Measurements from ENCODE around the gene METTL23.

Gene METTL23, protein sequence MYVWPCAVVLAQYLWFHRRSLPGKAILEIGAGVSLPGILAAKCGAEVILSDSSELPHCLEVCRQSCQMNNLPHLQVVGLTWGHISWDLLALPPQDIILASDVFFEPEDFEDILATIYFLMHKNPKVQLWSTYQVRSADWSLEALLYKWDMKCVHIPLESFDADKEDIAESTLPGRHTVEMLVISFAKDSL

DNA sequence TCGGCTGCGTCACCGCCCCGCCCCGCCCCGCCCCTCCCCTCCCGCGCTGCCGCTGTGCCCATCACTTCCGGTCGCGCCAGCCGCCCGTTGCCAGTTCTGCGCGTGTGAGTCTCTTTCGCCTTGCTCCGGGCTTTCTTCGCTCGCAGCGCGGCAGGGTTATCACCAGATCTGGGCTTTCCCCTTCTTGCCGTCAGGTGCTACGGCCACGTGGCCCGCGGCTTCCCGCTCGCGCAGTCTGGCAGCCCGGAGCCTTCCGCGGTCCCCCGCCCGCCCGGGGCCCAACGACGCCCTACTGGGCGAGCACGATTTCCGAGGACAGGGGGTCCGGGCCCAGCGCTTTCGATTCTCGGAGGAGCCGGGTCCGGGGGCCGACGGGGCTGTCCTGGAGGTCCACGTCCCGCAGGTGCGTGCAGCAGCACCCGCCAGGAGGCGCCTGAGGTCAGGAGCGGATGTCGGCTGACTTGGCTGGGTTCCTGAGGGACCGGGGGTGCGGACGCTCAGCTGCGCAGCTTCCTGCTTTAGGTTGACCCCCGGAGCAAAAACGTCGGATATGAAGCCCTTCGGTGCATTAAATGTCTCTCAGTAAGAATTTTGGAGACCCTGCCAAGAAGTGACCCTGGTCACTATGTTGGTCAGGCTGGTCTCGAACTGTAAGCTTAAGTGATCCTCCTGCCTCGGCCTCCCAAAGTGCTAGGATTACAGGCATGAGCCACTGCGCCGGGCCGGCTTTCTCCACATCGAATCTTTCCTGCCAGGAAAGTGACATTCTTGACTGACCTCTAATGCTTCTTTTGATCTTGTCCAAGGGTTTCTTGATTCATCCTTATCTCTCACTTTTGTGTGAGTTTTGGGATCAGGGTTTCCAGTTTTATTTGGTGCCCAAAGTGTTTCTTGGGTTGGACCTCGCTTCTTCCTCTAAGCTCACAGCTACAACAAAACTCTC is at the start of gene METTL23:
Gene METTL23, plus strand, starts transcription at position 64 of the 943 bp plus-strand sequence. CDS start 2,872 bp downstream, outside the sequence.
- peak; percentile 86 for DNase-seq

- DNase-seq = no peak
These were observed 49.2 kb upstream of the METTL23 start for GRCh38 chr17:76677406-76677805.

DNA sequence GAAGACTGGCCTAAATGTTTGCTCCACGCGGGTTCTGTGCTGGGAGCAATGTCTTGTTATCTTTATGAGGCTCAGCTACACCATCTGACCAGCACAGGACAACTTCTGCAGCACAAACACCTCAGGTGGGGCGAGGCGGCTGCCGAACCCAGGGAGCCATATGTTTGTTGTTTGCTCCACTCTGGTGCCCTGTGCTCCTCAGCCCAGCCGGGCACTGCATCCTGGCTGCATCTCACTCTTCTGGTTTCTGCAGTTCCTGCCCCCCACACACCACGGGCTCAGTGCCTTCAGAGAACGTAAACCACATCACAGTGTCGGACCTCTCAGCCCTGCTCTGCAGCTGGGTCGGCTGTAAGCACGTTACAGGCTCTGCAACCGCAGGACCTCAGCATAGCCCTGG is 48.3 kb upstream of the METTL23 start:
- DNase-seq = peak; percentile 65

GRCh38 chr17:76679239-76679638 is 47.4 kb upstream of the METTL23 start:
- no peak for DNase-seq

GRCh38 chr17:76681222-76682137 is 45.2 kb upstream of the METTL23 start:
- peak; percentile 85 for DNase-seq

DNA sequence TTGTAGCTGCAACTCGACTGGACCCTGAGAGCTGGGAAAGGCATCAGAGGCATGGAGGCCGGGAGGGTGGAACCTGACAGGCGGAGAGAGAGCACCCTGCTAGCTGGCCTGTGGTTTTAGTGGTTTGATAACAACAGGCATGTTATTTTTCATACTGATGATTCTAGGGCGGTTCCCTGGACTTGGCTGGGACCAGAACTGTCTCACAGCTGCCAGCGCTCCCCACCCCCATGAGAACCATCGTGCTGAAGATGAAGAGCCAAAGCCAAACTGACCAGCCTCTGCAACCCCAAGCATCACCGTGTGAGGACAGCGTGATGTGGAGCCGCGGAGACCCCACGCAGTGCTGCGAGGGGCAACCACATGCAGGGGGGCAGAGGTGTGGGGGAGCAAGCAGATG is 44.3 kb upstream of the METTL23 start:
- DNase-seq = no peak

DNA sequence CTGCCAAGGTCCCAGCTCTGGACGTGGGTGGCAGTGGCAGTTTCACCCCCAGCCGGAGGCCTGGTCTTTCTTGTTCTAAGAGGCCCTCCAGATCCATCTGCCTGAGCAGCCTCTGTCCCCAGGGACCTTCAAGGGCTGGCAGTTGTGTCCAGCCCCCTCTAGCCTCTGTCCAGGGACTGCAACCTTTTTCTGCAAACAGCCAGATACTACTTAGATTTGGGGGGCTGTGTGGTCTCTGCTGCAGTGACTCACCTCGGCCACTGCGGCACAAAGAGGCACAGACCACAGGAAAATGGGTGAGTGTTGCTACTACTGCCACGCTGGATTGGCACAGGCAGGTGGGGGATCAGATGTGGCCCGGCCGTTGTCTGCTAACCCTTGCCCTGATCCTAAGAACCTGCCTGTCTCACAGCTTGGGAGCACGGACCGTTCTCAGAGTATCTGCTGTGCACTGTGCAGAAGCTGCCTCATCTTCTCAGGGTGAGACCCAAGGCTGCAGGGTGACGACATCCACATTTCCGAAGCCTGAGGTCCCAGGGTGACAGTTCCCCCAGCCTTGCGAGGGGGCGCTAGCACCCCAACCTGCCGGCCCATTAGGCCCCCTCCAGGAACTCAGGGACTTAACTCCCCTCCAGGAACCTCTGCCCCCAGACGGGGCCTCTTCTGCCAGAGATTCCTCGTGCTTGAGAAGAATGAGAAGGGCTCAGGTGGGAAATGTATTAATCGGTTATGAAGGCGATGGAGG is 43.5 kb upstream of the METTL23 start:
- no peak for DNase-seq

GRCh38 chr17:76683921-76684745 is 42.5 kb upstream of the METTL23 start:
- DNase-seq = no peak

DNA sequence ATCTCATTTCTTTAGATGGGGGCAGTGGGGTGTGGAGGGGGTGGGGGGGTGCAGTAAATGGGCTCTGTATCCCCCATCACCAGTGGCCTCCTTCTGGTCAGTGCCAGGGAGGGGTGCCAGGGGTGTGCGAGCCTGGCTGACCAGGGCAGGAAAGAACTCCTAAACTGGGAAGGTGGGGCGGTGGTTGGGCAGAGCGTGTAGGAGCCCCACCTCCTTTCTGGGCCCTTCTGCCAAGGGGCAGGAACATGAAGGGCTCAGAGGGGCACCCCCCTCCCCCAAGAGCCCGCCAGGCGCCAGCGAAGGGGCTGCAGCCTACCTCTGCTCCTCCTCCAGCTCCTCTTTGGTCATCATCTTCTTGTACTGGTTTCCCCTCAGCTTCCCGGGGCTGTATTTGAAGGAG is 41.9 kb upstream of the METTL23 start:
- no peak for DNase-seq

GRCh38 chr17:76685366-76685765 is 41.3 kb upstream of the METTL23 start:
- DNase-seq = no peak

- no peak for DNase-seq
These were observed 40.8 kb upstream of the METTL23 start for GRCh38 chr17:76685846-76686245.

GRCh38 chr17:76686538-76687297 is 39.9 kb upstream of the METTL23 start:
- DNase-seq = no peak

DNA sequence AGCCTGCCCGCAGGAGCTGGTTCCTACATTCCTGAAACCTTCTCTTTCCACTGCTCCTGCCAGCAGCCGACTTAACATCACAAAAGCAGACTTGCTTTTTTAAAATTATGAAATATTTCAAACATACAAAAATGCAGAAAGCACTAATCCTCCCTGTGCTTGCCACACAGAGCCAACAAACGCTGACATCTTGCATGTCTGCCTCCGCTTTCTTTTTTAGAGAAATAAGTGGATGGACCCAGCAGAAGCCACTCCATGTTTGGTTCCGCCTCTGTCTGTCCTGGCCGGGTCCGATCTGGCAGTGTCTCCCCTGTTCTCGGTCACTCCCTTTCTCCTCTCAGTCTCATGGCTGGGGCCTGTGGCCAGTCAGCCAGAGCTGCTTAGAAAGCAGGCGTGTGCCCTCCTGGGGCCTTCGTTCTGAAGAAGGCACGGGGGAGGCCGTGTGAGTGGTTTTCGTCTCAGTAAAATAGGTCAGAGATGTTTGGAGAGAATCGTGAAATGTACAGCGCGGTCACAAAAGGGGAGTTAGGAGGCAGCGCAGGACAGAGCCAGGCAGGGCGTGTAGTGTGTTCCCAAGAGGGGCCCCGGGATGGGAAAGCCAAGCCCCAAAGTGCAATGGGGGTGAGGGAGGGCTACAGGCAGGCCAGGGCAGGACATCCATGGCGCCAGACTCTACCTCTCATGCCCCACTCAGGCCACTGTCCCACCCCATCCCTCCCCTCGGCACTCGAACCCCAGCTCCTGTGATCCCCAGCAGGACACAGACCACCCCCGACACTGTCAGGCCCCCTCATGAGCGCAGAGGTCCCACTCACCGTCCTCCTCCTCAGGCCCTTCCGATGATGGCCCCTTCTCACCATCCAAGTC is 39.1 kb upstream of the METTL23 start:
- DNase-seq = no peak

DNA sequence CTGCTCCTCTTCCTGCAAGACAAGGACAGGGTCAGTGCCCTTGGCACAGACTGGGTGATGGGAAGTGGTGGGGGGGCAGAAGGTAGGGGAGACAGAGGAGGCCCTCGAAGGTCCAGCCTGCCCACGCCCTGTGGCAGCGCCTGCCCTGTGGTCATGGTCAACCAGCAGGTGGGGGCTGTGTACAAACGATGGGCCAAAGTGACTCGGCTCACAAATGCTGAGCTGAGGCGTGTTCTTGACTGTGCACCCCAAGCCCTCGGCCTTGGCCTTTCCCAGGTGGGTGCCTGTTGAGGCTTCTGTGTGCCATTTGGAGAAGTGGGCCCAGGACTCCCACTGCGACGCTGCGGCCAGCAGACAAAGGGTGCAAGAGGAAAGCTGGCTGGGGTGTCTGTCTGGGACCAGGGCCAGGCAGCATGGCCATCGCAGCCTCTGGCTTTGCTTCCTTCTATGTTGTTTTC is 38.4 kb upstream of the METTL23 start:
- no peak for DNase-seq

DNA sequence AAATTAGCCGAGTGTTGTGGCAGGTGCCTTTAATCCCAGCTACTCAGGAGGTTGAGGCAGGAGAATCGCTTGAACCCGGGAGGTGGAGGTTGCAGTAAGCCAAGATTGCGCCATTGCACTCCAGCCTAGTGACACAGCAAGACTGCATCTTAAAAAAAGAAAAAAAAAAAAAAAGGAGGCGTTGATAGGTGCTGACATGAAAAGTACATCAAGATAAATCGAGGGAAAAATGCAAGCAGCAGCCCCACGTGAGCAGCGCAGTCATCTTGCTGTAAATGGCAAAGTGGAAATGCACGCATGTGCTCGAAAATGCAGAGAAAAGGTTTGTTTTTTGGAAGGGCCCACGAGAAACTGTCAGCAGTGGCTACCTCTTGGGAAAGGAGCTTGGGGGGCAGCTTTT is 36.8 kb upstream of the METTL23 start:
- DNase-seq = no peak

DNA sequence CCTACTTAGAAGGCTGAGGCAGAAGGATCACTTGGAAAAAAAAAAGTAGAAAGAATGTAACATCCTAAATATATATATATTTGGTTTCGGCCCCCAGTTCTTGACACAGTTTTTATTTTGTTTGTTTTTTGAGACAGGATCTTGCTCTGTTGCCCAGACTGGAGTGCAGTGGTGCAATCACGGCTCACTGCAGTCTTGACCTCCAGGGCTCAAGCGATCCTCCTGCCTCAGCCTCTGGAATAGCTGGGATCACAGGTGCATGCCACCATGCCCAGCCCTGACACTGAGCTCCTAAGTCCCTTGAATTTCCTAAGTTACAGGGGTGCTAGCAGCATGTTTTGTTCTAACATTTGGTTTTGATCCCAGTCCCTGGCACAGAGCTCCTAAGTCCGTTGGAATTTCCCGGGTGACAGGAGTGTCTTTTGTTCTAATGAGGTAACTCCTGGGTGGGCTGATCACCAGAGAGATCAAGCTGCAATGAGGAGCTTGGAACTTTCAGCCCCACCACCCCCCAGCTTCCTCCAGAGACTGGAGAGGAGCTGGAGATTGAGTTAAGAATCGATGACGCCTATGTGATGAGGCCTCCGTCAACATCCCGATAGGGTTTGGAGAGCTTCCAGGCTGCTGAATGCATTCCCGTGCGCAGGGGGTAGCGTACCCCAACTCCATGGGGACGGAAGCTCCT is 35.9 kb upstream of the METTL23 start:
- DNase-seq = no peak

- DNase-seq = no peak
These were observed 35.1 kb upstream of the METTL23 start for GRCh38 chr17:76691379-76692191.

All from CD4-positive, alpha-beta T cell treated with Interleukin-6 for 4 hours (primary cell).